Lower leg skin (tissue), 3 donors: ENCODE measurements around the gene CFAP410.

Experiments used
- CTCF ChIP-seq, 3 donors: fragments of 450-650 bp; IDR thresholded peaks; one replicate each; pipeline ENCODE4 v1.5.1; 2016; ENCODE audit warnings: antibody characterized with exemption in 3 of 3, mild to moderate bottlenecking in 3 of 3, moderate library complexity in 2 of 3
- POLR2A ChIP-seq, 2 donors: fragments of 450-650 bp; IDR thresholded peaks; one replicate each; pipeline ENCODE4 v1.6.1; 2016 to 2017; ENCODE audit warnings: antibody characterized with exemption in 2 of 2, mild to moderate bottlenecking in 1 of 2, moderate library complexity in 1 of 2

- TF ChIP-seq CTCF (IDR thresholded peaks at IDR 0.05) (no peak), POLR2A (IDR thresholded peaks at IDR 0.05) (no peak)
Observed at GRCh38 chr21:44354775-44355771, 15.9 kb upstream of the CFAP410 start.
